ENCODE measurements around the gene UBE2G1. TPM values are rescaled to one million over a fixed set of nuclear protein-coding genes. Genes with fewer than 3 reads are reported as not detected.
A peak's percentile ranks its signal among the peaks of the same experiment; 100 is the strongest.
"Not testable (repeated sequence)": the region's sequence is repeated elsewhere in the genome, so short reads cannot be mapped to it uniquely, and the experiment has no call there.

UBE2G1 gene
- total RNA-seq, 2 experiments from 2014 or later, result 58.5 to 58.8 TPM

DNA sequence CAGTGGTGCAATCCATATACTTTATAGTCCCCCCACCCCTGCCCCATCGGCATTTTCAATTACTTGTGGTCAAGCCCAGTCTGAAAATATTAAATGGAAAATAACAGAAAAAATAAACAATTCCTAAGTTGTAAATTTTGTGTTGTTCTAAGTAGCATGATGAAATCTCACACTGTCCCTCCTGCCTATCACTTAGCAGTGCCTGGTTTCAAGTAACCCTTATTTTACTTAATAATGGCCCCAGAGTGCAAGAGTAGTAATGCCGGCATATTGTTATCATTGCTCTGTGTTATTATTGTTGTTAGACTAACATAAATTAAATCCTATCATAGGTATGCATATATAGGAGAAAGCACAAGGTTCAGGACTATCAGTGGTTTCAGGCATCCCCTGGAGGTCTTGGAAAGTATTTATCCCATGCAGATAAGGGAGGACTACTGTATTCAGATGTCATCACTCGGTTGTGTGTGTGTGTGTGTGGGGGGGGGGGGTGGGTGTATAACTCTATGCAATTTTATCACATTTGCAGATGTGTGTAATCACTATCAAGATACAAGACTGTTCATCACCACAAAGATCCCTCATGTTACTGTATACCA is 9.3 kb downstream of the UBE2G1 start:
- CTCF ChIA-PET, result no interaction called here
- intact Hi-C loops (cut with DNase I, micrococcal nuclease), result no loop called here

DNA sequence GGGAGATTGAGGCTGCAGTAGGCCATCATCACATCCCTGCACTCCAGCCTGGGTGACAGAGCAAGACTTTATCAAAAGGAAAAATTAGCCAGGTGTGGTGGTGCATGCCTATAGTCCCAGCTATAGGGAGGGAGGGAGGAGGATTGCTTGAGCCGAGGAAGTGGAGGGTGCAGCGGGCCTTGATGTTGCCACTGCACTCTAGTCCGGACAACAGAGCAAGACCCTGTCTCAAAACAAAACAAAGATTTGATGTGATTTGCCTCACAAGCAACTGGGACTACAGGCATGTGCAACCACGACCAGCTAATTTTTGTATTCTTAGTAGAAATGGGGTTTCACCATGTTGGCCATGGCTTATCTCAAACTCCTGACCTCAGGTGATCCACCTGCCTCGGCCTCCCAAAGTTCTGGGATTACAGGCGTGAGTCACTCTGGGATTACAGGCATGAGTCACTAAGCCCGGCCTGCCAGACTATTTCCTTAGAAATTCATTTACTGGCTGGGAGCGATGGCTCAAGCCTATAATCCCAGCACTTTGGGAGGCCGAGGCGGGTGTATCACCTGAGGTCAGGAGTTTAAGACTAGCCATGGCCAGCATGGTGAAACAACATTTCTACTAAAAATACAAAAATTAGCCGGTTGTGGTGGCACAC is 11.5 kb downstream of the UBE2G1 start:
- intact Hi-C loops (cut with DNase I, micrococcal nuclease), result no loop called here
- peaks cover 40% of the 10 kb centered on the region for H3K4me1 ChIP-seq (ENCODE audit: insufficient read depth, low read length)
- H3K9me3 ChIP-seq (ENCODE audit: control insufficient read depth in 1 of 2, insufficient read depth in 1 of 2, low read length in 2 of 2), result no peaks in the 10 kb centered on the region
- no peaks in the 10 kb centered on the region for H3K27me3 Mint-ChIP-seq
- H3K9me3 Mint-ChIP-seq, result no peaks in the 10 kb centered on the region
- H3K36me3 Mint-ChIP-seq (ENCODE audit: low read depth), result peaks cover 11% of the 10 kb centered on the region
- H3K27ac Mint-ChIP-seq, result no peak overlapping the region
- CTCF ChIA-PET, result interaction anchor here (0.6 kb wide), 1 partner anchor 29 kb away, joined by 3 read pairs; no protein-coding TSS in a partner anchor
- DNase-seq (no peak), ATAC-seq (ENCODE audit: poor library complexity) (no peak)
- H3K4me3 ChIP-seq (ENCODE audit: low read length), result no peak overlapping the region
- peak overlapping the region; percentile 4 for H3K4me3 Mint-ChIP-seq
- no peaks in the 10 kb centered on the region for H3K36me3 ChIP-seq (ENCODE audit: insufficient read depth, low read length)
- H3K27me3 ChIP-seq (ENCODE audit: control insufficient read depth in 1 of 2, insufficient read depth in 2 of 2, low read length in 2 of 2), result no peaks in the 10 kb centered on the region
- POLR2A ChIA-PET, result interaction anchor here (0.7 to 2.2 kb wide), 2 partner anchors 8 to 23 kb away, joined by 3 to 5 read pairs; no protein-coding TSS in a partner anchor
- TF ChIP-seq, protein P1, sequence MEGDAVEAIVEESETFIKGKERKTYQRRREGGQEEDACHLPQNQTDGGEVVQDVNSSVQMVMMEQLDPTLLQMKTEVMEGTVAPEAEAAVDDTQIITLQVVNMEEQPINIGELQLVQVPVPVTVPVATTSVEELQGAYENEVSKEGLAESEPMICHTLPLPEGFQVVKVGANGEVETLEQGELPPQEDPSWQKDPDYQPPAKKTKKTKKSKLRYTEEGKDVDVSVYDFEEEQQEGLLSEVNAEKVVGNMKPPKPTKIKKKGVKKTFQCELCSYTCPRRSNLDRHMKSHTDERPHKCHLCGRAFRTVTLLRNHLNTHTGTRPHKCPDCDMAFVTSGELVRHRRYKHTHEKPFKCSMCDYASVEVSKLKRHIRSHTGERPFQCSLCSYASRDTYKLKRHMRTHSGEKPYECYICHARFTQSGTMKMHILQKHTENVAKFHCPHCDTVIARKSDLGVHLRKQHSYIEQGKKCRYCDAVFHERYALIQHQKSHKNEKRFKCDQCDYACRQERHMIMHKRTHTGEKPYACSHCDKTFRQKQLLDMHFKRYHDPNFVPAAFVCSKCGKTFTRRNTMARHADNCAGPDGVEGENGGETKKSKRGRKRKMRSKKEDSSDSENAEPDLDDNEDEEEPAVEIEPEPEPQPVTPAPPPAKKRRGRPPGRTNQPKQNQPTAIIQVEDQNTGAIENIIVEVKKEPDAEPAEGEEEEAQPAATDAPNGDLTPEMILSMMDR (IDR thresholded peaks at IDR 0.05), result no peak
- peaks cover 59% of the 10 kb centered on the region for H3K4me1 Mint-ChIP-seq (ENCODE audit: low read depth)
- no peak overlapping the region for H3K27ac ChIP-seq (ENCODE audit: low read depth in 1 of 2, low read length in 2 of 2)

More for the DNA sequence above, 9.3 kb downstream of the UBE2G1 start:
- Mint-ChIP-seq H3K27me3 (no peaks in the 10 kb centered on the region), H3K27ac (peak overlapping the region; percentile 33), H3K4me1 (ENCODE audit: low read depth) (peaks cover 61% of the 10 kb centered on the region), H3K4me3 (no peak overlapping the region), H3K9me3 (no peaks in the 10 kb centered on the region), H3K36me3 (ENCODE audit: low read depth) (peaks cover 16% of the 10 kb centered on the region)
- Histone ChIP-seq H3K27me3 (ENCODE audit: control insufficient read depth in 1 of 2, insufficient read depth in 2 of 2, low read length in 2 of 2) (no peaks in the 10 kb centered on the region), H3K9me3 (ENCODE audit: control insufficient read depth in 1 of 2, insufficient read depth in 1 of 2, low read length in 2 of 2) (no peaks in the 10 kb centered on the region), H3K27ac (ENCODE audit: low read depth in 1 of 2, low read length in 2 of 2) (no peak overlapping the region), H3K4me1 (ENCODE audit: insufficient read depth, low read length) (peaks cover 49% of the 10 kb centered on the region), H3K36me3 (ENCODE audit: insufficient read depth, low read length) (peaks cover 7% of the 10 kb centered on the region), H3K4me3 (ENCODE audit: low read length) (no peak overlapping the region)
- DNase-seq (no peak), ATAC-seq (ENCODE audit: poor library complexity) (no peak)
- TF ChIP-seq, protein P1 (IDR thresholded peaks at IDR 0.05), result no peak
- POLR2A ChIA-PET, result no interaction called here

DNA sequence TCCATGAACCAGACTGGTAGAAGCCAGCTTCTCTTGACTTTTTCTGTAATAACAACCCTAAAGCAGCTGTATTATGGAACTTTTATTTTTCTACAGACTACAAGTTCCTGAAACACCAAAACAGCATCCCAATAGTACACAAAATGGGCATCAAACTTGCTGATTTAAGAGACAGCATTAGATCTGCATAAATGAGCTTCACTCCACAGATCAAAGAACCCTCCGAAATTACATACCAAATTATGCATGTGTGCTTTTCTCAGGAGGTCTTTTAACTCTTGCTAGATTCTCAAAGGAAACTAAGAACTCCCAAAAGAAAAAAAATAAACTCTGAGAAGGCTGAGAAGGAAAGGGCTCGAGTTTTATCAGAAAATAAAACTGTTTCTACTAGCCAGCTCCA is 12.3 kb downstream of the UBE2G1 start:
- TF ChIP-seq, protein P1 (IDR thresholded peaks at IDR 0.05), result no peak
- Histone ChIP-seq H3K36me3 (ENCODE audit: insufficient read depth, low read length) (no peaks in the 10 kb centered on the region), H3K4me3 (ENCODE audit: low read length) (no peak overlapping the region), H3K27me3 (ENCODE audit: control insufficient read depth in 1 of 2, insufficient read depth in 2 of 2, low read length in 2 of 2) (no peaks in the 10 kb centered on the region), H3K27ac (ENCODE audit: low read depth in 1 of 2, low read length in 2 of 2) (no peak overlapping the region), H3K9me3 (ENCODE audit: control insufficient read depth in 1 of 2, insufficient read depth in 1 of 2, low read length in 2 of 2) (no peaks in the 10 kb centered on the region), H3K4me1 (ENCODE audit: insufficient read depth, low read length) (peaks cover 35% of the 10 kb centered on the region)
- Mint-ChIP-seq H3K27ac (no peak overlapping the region), H3K4me3 (no peak overlapping the region), H3K9me3 (no peaks in the 10 kb centered on the region), H3K27me3 (no peaks in the 10 kb centered on the region), H3K36me3 (ENCODE audit: low read depth) (peaks cover 7% of the 10 kb centered on the region), H3K4me1 (ENCODE audit: low read depth) (peaks cover 51% of the 10 kb centered on the region)
- intact Hi-C loops (cut with DNase I, micrococcal nuclease), result no loop called here
- ChIA-PET CTCF (interaction anchor here (0.6 to 1.3 kb wide), 2 partner anchors 9 to 30 kb away, joined by 3 read pairs; no protein-coding TSS in a partner anchor), POLR2A (interaction anchor here (2.2 kb wide), 1 partner anchor 9 kb away, joined by 5 read pairs; no protein-coding TSS in a partner anchor)
- DNase-seq, result no peak
- ATAC-seq (ENCODE audit: poor library complexity), result no peak

DNA sequence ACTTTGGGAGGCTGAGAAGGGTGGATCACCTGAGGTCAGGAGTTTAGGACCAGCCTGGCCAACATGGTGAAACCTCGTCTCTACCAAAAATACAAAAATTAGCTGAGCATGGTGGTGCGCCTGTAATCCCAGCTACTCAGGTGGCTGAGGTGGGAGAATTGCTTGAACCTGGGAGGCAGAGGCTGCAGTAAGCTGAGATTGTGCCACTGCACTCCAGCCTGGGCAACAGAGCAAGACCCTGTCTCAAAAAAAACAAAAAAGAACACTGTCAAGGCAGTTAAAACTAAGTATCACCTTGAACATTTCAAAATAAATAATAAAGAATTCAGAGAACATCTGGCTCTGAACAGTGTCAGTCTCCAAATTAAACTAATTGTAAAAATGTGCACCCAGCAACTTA is 16.3 kb downstream of the UBE2G1 start:
- H3K27me3 ChIP-seq (ENCODE audit: control insufficient read depth in 1 of 2, insufficient read depth in 2 of 2, low read length in 2 of 2); ATAC-seq (ENCODE audit: poor library complexity); H3K27ac ChIP-seq (ENCODE audit: low read depth in 1 of 2, low read length in 2 of 2); H3K4me3 ChIP-seq (ENCODE audit: low read length); H3K27me3 Mint-ChIP-seq; H3K36me3 ChIP-seq (ENCODE audit: insufficient read depth, low read length); H3K36me3 Mint-ChIP-seq (ENCODE audit: low read depth); DNase-seq; intact Hi-C loops (cut with DNase I, micrococcal nuclease); H3K9me3 ChIP-seq (ENCODE audit: control insufficient read depth in 1 of 2, insufficient read depth in 1 of 2, low read length in 2 of 2); POLR2A ChIA-PET; H3K27ac Mint-ChIP-seq; H3K9me3 Mint-ChIP-seq; H3K4me3 Mint-ChIP-seq: not testable (repeated sequence)
- H3K4me1 ChIP-seq (ENCODE audit: insufficient read depth, low read length), result peaks cover 26% of the 10 kb centered on the region
- peaks cover 52% of the 10 kb centered on the region for H3K4me1 Mint-ChIP-seq (ENCODE audit: low read depth)
- CTCF ChIA-PET, result interaction anchor here (0.6 kb wide), 1 partner anchor 9 kb away, joined by 4 read pairs; no protein-coding TSS in a partner anchor

Data from CD4-positive, alpha-beta T cell (primary cell).